Measurements from ENCODE around the gene PRDM8.

DNA sequence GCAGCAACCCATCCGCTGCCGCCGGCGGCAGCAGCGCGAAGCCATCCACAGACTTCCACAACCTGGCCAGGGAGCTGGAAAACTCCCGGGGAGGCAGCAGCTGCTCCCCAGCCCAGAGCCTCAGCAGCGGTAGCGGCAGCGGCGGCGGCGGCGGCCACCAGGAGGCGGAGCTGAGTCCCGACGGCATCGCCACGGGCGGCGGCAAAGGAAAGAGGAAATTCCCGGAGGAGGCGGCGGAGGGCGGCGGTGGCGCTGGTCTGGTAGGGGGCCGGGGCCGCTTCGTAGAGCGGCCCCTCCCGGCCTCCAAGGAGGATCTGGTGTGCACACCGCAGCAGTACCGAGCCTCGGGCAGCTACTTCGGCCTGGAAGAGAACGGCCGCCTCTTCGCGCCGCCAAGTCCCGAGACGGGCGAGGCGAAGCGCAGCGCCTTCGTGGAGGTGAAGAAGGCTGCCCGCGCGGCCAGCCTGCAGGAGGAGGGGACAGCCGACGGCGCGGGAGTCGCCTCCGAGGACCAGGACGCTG, 4.9 kb downstream of the PRDM8 start:
- TF ChIP-seq POLR2A (IDR thresholded peaks at IDR 0.05; ENCODE audit: low read depth, low read length) (no peak), POLR2AphosphoS5 (IDR thresholded peaks at IDR 0.05; ENCODE audit: low read depth, low read length) (no peak), TAF1 (IDR thresholded peaks at IDR 0.05; ENCODE audit: borderline replicate concordance, low read depth, low read length) (no peak)
